HK-2 (cell line): Measurements from ENCODE around the gene PRM2.

Experiments used
- DNase-seq: peaks from one replicate; pipeline ENCODE4 v3.0.0-alpha.2; 2018; ENCODE audit not compliant: unreplicated experiment

Gene PRM2

GRCh38 chr16:11249233-11250061, 26.8 kb downstream of the PRM2 start:
- DNase-seq: no peak

GRCh38 chr16:11248133-11248532, 28.1 kb downstream of the PRM2 start:
- no peak for DNase-seq

DNA sequence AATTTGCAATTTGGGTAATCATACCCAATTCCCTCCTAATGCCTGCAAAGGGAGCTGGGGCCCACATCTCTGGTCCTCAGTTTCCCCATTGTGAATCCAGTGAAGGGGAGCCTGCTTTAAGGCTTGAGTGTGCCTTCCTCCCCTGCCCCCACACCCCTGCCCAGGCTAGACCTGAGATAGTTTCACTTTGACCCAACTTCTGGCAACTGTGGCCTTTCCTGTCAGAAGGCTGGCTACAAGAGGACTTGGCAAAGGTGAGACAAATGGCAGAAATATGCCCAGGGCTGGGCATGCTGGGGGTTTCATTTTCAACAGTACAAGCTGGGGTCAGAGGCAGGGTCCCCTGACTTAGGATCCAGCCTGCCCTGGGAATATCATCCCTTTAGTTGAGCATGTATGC, 30.3 kb downstream of the PRM2 start:
- no peak for DNase-seq

- DNase-seq: no peak
These were observed 31.0 kb downstream of the PRM2 start for GRCh38 chr16:11245222-11245737.

- no peak for DNase-seq
These were observed 33.6 kb downstream of the PRM2 start for GRCh38 chr16:11242658-11243057.

GRCh38 chr16:11241480-11242204, 34.6 kb downstream of the PRM2 start:
- no peak for DNase-seq

GRCh38 chr16:11240636-11241473, 35.4 kb downstream of the PRM2 start:
- no peak for DNase-seq

DNA sequence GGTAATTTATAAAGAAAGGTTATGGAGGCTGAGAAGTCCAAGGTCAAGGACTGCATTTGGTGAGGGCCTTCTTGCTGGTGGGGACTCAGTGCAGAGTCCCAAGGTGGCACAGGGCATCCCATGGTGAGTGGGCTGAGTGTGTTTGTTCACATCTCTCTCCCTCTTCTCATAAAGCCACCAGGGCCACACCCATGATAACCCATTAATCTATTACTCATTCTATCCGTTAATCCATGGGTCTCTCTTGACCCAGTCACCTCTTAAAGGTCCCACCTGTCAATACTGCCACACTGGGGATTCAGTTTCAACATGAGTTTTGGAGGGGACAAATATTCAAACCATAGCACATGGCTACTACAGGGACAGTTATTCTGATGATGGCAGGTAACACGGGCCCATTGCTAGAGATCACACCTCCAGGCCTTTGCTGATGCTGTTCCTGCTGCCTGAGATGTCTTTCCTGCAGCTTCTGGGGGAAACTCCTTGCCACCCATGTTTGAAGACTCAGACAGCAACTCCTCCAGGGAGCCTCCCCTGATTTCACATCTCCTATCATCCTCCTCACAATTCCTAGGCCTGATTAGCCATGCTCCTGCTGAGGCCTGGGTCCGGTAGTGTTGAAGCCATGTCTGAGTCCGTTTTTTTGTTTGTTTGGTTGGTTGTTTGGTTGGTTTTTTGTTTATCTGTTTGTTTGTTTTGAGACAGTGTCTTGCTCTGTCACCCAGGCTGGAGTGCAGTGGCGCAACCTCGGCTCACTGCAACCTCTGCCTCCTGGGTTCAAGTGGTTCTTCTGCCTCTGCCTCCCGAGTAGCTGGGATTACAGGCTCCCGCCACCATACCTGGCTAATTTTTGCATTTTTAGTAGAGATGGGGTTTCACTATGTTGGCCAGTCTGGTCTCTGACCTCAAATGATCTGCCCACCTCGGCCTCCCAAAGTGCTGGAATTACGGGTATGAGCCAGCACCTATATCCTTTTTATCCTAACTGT, 36.3 kb downstream of the PRM2 start:
- DNase-seq: no peak

DNA sequence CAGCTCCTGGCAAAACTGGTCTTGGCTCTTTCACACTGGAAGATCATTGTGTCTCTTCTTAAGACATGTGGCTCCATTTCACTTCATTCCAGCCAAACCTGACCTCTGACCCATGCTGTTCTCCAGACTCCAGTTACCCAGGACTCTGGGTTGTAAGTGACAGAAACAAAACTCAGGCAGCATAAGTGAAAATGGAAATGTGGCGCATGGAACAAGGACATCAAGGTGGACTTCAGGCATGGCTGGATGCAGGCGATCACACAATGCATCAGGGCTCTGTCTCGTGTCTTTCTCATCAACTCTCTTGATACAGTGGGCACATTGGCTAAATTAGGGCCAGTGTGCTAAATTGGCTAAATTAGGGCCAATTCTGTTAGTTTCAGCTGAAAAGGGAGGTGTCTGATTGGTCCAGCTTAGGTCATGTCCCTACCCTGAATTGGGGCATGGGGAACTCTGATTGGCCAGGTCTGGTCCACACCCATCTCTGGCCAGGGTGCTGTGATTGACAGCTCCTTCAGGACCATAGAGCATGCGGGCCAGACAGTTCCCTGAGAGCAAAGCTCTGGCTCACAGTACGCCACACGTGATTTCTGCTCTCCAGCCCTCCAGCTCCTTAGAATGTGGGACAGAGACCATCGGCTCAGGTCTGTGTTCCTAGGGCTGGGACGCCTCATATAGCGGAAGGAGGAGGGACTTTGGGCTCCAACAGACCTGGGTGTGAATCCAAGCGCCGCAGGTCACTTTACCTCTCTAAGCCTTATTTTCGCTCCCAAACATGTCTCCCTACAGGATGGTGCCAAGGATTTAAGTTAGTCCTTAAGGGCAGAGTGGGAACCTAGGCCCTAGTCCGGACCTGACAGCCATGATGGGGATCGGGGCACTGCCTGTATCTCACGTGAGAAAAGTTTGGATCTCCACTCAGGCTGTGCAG, 37.7 kb downstream of the PRM2 start:
- DNase-seq: no peak

GRCh38 chr16:11236461-11237254, 39.6 kb downstream of the PRM2 start:
- DNase-seq: no peak

GRCh38 chr16:11235703-11235991, 40.6 kb downstream of the PRM2 start:
- no peak for DNase-seq

- no peak for DNase-seq
These were observed 41.2 kb downstream of the PRM2 start for GRCh38 chr16:11234884-11235702.

GRCh38 chr16:11233727-11234376, 42.4 kb downstream of the PRM2 start:
- DNase-seq: no peak

DNA sequence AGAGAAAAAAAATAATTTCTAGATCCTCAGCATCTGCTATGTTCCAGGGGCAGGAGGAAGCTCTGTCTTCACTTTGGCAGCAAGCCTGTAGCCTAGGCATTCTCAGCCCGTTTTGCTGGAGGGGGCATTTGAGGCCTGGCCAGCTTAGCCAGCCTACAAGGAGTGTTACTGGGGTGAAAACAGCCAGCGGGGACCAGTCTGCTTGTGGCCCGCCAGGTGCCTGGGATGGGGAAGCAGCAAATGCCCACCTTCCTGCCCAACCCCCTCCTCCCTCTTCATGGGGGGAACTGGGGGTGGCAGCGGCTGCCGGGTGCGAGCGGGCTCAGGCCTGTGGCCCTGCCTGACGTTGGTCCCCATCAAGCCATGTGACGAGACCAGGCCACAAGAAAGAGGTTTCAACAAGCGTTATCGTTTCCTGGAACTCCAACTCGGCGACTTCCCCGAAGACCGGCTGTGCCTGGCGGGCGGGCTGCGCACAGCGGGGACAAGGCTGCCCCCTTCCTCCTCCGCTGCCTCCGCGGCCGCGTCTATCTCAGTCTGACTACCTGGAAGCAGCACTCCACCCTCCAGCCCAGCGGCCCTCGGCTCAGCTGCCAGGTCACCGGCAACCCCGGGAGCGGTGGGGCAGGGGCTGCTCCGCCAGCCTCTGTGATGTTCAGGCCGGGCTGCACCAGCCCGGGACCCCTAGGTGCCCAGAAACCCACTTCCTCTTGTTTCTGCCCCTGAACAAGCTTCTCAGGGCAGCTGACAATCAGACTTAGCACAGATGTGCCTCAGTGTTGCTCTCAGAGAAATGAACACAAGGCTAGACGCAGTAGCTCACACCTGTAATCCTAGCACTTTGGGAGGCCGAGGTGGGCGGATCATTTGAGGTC, 43.2 kb downstream of the PRM2 start:
- no peak for DNase-seq

DNA sequence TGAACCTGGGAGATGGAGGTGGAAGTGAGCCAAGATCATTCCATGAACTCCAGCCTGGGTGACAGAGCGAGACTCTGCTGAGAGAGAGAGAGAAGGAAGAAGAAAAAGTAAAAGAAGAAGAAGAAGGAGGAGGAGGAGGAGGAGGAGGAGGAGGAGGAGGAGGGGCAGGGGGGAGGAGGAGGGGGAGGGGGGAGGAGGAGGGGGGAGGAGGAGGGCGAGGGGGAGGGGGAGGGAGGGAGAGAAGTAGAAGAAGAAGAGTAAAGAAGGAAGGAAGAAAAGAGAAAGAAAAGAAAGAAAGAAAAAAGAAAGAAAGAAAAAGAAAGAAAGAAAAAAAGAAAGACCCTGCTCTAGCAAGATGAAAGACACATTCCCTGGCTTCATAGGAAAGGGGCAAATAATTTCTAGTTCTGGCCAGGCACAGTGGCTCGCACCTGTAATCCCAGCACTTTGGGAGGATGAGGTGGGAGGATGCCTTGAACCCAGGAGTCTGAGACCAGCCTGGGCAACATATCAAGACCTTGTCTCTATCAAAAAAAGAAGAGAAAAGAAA, 43.9 kb downstream of the PRM2 start:
- no peak for DNase-seq

DNA sequence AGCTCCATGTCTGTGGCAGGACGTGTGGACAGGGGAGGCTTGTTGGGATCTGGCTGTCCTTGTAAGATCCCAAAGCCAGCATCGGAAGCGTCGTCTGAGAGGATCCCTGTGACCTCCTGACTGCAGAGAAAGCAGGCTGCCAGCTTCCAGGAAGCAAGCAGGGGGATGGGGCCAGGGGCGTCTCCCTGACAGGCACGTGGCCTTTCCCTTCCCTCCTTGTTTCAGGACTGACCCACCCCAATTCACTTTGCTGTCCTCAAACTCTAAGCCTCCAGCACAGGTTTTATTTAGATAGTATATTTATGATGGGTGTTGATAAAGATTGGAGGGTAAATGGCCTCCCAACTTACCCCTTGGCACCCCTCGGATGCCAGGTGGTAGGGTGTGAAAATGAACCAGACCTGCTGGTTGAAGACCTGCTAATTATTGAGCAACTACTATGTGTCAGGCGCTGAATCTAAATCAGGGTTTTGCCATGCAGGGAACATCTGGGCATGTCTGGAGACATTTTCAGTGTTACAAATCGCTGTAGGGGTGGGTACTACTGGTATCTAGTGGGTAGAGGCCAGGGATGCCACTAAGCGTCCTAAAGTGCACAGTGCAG, 44.8 kb downstream of the PRM2 start:
- DNase-seq: no peak
